Hepatocyte (in vitro differentiated cells): Measurements from ENCODE around the gene SLC35F6.

ENCODE experiments used
- CTCF ChIP-seq: fragments of 200-600 bp; sonication (generic); IDR thresholded peaks from 2 replicates; pipeline ENCODE4 v1.5.1; 2016; ENCODE audit warnings: antibody characterized with exemption, mild to moderate bottlenecking; ENCODE audit not compliant: poor library complexity
- EZH2 ChIP-seq: fragments of 200-600 bp; sonication (generic); IDR thresholded peaks from 2 replicates; pipeline ENCODE4 v1.6.1; 2016; ENCODE audit warnings: antibody characterized with exemption, mild to moderate bottlenecking, borderline replicate concordance

- TF ChIP-seq CTCF: no peak
- no peak for TF ChIP-seq EZH2
Observed at GRCh38 chr2:26809211-26809610, 45.1 kb downstream of the SLC35F6 start.
